NOMO-1 treated with DMSO at 0.1 percent for 48 hours (cell line): ENCODE measurements around the gene CUBN.

Experiments
- DNase-seq: peaks from one replicate; lab custom pipeline; 2025; ENCODE audit not compliant: unreplicated experiment; lab: John Stamatoyannopoulos, UW

CUBN gene

DNA sequence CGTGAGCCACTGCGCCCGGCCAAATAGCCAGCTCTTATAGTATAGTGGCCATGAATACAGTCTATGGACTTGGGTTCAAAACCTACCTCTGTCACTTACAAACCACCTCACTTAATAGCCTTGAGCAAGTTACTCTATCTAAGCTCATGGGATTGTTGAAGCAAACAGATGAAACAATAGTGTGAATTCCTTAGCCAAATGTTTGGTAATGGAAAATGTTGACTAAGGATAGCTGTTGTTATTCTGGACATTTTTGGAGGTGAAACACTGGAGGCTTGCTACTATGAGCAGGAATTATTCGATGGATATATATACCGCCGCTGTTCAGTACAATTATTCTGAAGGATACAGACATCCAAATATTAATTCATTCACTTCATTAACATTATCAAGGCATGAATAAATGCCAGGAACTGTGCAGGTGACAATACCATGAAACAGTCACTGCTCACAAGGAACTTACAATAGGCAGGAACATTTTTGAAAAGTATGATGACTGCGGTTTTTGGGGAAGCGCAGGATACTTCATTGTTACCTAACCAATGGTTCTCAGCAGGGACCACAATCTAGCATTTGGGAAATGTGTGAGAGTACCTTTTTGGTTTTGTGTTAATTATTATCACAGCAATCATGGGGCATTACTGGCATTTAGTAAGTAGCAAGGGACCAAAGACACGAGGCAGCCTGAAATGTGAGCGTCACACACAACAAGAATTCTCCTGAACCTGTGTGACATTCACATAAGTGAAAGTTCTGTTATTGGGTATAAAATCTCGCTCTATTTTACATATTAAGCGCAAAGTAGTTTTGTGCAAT is 55.7 kb downstream of the CUBN start:
- DNase-seq: no peak

DNA sequence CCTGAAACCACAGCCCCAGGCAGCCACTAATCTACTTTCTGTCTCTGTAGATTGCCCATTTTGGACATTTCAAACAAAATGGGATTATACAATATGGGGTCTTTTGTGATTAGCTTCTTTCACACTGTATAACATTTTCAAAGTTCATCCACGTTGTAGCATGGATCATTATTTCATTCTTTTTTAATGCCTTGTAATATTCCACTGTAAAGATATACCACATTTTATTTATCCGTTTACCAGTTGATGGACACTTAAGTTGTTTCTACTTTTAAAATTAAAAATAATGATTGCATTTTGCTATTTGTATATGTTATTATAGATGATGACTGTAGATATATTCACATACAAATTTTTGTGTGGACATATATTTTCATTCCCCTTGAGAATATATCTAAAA is 60.7 kb downstream of the CUBN start:
- no peak for DNase-seq

DNA sequence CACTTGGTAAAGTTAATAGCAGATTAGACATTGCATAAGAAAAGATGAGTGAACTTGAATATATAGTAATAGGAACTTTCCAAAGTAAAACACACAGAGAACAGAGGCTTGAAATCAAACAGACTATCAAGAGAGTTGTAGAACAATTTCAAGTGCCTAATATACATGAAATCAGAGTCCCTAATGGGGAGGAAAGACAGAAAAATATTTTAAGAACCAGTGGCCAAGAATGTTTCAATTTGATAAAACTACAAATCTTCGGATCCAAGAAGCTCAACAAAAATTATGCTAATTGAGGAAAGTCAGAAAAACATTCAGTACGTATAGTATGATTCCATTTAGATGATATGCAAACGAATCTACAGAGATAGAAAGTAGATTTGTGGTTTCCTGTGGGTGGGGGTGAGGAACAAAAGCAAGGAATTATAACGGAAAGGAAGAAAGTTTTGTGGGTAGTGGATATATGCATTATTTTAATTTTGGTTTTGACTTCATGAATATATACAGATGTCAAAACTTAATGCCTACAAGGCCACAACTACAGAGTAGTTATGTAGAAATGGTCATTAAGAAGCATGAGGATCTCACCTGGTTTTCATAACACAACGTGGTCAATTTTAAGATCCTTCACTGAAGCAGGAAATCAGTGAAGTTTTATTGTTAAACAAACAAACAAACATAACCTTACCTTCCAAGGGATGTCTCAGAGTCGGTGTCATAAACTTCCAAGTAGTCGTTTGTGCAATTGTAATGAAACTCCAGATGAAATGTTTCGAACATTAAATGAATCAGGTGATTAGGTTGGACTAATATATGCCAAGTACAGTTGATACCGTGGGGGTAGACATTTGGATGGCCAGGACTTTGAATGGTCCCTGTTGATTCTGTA is 62.0 kb downstream of the CUBN start:
- no peak for DNase-seq

DNA sequence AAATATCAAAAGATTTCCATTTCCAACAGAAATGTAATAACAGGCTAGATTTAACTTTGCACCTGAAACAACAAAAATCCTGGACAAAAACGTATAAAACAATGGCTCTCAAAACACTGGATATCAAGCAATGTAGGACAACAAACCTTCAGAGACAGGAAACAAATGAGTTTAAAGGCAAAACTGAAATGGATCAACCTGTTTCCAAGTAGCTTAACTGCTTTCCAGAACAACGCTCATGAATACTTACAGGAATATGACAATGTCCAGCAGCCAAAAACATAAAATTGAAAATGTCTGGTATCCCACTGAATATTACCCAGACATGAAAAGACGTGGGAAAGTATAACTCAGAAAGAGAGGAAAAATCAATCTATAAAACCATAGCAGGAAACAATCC is 62.8 kb downstream of the CUBN start:
- no peak for DNase-seq

DNA sequence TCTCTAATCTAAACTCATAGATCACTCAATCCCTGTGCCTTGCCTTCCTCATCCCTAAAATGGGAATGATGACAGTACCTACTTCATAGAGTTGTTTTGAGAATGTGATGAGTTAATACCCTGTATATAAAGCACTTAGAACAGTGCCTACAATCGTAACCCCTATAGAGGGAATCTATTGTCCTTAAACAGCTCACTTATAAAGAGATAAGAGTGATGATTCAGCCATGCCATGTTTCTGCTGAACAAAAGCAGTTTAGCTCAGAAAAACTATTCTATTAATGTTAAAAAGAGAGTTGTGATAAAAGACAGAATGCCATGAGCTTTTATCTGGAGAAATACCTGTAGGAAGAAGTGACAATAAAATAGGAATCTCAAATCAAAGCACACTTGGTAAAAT is 63.6 kb downstream of the CUBN start:
- no peak for DNase-seq

DNA sequence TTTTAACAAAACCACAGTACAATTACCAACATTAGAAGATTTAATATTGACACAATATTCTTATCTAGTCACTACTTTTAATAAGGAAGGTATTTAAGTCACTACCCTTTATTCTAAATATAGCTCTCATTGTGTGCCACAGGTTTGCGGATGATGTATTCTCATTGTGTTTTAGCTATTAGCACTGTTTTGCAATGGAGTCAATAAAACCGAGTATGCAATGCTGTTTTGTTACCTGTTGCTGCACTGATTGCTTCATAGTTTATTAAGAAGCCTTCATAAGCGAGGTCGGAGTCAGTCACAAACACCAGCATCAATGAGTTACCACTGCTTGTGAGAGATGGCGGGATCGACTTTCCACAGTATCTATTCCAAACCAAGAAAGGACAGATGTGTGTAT is 64.3 kb downstream of the CUBN start:
- no peak for DNase-seq

DNA sequence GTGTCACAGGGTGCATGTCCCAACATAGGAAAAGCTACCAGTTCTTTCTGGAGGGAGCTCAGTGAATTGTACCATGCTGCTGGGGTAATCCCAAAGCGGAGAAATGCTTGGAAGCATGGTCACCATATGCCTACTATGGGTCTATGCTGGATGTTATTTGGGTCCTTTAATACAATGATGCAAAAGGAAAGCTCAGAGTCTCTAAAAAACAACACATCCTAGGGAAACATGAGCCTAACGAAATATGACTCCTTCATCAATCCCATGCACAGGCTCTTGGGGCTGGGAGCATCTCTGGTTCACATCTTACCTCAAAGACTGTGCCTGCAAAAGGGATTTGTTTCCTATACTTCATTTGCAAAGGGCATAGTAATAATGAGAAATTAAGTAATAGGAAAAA is 65.2 kb downstream of the CUBN start:
- no peak for DNase-seq

DNA sequence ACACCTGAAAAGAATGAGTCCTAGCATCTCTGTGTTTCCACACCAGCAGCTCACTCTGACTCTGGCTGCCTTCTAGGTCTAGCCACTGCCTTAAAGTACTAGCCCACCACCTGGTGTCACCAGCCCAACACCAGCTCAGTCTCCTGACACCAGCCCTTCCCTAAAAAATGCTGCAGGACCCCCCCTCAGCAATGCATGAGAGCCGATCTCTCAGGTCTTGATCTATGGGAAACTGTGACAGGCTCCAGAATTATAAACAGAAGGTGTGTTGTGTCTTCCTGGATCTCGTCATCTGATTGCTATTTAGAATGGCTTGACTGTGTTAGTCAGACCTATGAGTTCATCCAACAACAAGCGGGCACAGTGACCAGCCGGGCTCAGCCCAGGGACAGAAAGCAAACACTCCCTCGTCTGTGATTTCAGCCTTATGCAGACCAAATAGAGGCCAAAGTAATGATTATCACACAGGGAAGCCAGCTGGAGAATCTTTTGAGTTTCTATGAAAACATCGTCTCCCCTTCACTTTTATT is 66.6 kb downstream of the CUBN start:
- DNase-seq: no peak

DNA sequence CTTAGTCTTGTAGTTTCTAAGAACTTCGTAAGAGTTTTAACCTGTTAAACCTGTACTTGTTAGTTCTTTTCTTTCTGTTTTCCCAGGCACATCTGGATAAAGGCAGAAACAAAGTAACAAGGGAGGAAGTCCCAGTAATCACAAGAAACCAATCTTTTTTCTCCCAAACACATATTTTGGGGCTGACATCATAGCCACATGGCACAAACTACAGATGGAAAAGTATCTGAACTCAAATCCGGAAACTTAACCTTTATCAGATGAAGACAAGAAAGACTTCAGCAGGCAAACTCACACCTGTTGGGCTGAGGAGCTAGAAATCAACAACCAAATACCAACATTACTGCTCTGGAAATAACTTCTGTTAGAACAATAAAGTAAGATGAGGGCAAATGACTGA is 67.1 kb downstream of the CUBN start:
- no peak for DNase-seq

DNA sequence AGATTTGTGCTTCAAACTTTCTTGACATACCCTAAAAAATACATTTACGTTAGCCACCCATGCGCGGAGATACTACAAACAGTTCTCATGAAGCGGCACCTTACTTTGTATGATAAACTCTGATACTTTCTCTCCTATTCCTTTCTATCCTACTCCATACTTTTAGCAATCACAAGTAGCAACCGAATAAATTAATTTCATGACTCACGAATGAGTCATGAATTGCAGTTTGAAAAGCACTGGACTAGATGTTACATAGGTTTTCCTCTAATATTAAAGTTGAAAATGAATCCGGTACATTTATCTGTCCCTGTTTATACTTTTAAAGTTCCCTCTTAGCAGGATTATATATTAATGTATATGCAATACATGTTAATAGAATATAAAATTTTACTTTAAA is 67.6 kb downstream of the CUBN start:
- no peak for DNase-seq

DNA sequence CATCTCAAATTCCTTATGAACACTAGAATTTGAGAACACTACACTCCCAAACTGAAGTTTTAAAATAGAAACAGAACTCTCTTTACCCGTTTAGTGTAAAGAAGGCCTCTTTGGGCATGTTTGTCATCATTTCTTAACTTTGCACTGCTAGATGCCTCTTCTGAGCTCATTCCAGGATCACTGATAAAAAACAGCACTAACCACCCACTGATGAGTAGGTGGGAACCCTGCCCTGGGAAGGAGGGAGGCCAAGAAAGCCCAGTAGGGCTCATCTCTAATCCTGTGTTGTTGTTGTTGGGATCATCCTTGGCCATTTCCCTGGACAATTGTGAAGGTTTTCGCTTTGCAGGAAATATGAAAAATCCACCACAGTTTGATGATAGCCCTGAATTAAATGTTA is 68.2 kb downstream of the CUBN start:
- no peak for DNase-seq

DNA sequence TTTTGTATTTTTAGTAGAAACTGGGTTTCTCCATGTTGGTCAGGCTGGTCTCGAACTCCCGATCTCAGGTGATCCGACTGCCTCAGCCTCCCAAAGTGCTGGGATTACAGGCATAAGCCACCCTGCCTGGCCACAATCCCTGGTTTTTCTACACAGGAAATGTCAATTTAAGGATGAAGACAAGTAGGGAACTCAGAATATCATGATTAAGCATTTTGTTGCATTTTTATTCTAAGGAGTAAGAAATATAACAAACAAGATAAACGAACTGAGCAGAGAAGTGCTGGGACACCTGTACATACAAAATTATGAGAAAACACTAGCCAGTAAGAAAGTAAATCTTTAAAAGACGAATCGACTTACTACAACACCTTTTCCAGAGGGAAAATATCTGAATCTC is 69.3 kb downstream of the CUBN start:
- DNase-seq: no peak

DNA sequence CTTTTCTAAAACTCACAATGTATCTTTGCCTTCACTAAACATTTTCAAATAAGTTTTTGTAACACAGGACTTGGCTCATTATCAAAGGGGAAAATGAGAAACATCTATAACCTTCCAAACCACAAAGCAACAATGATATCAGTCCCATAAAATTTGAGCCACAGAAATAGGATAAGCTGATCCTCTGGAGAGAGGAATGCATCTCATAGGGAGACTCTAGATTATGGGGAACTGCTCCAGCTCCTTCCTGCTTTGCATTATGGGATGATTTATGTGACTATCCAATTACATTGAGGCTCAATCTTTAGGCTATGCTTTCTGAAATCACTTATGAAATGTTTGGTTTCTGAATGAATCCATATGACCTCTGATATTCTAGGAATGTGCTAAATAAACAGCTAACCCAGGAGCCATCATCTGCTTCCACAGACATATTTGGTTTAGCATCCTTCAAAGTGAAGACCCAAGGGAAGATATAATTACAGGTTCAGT is 70.4 kb downstream of the CUBN start:
- no peak for DNase-seq

DNA sequence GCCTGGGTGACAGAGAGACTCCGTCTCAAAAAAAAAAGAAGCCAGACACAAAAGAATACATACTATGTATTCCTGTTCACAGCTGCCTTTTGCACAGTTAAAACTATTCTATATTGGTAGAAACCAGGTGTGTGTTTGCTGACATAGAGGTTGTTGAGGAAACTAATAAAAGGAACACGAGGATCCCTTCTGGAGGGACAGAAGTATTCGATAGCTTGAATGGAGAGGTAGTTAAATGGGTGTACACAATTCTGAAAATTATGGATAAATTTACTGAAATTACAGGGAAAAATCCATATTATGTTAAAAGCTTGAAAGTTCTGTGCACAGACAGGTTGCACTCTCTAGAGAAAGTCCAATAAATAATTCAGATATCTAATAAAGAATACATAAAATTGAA is 71.5 kb downstream of the CUBN start:
- no peak for DNase-seq

DNA sequence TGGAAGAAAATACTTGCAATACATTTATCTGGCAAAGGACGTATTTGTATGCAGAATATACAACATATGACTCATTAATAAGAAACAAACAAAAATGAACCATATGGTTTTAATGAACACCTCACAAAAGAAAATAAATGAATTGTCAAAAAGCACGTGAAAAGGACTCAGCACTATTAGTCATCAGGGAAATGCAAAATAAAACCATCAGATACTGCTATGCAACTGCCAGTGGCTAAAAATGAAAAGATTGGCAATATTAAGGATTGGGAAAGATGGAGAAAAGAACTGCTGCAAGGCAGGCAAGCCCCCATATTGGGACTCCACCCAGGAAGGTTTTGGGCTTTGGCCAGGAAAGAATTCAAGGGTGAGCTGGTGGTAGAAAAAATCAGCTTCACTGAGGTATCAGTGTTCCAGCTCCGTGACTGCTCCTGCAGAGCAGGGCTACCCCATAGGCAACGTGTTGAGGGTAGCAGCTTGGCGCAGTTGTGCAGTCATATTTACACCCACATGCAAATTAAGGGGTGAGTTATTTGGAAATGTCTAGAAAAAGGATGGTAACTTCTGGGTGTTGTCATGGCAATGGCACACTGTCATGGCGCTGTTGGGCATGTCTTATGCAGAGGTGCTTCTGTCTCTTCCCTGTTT is 72.7 kb downstream of the CUBN start:
- no peak for DNase-seq

DNA sequence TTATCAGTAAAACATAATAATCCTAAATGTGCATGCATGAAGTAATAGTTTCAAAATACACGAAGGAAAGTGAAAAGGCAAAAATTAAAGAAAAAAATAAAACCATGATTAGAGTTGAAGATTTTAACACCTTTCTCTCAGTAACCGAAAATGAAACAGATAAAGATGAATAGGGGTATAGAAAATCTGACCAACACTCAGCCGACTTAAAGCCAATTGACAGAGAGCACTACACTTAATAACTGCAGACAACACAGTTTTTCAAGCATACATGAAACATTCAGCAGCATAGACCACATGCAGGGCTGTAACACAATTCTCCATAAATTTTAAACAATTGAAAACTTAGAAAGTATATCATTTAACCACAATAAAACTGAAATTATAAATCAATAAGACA is 76.1 kb downstream of the CUBN start:
- no peak for DNase-seq

DNA sequence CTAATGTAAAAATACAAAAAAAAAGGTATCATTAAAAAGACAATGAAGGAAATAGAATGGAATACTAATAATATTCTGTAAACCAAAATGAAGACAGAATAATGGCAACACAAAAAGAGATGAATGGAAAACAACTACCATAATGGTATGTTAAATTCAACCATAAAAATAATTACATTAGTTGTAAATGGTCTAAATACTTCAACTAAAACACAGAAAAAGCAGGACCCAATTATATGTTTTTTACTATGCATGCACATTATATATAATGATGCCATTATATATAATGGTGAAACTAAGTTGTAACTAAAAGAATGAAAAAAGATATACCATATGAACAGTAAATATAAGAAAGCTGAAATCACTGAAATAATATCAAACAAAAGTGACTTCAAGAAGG is 76.5 kb downstream of the CUBN start:
- no peak for DNase-seq

DNA sequence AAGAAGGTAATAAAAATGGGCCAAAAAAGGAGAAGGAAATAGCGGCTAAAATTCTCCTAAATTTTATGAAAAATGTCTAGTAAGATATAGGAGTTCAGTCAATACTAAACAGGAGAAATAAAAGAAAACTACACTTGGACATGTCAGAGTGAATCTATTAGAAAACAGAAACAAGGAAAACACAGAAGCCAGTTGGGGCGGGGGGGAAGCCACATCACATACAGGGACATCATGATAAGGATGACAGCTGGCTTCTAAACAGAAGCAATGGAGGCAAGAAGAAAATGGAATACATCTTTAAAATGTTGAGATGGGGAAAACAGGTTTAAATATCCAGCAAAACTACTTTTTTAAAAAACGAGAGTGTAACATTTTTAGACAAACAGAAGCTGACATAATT is 77.8 kb downstream of the CUBN start:
- DNase-seq: no peak

DNA sequence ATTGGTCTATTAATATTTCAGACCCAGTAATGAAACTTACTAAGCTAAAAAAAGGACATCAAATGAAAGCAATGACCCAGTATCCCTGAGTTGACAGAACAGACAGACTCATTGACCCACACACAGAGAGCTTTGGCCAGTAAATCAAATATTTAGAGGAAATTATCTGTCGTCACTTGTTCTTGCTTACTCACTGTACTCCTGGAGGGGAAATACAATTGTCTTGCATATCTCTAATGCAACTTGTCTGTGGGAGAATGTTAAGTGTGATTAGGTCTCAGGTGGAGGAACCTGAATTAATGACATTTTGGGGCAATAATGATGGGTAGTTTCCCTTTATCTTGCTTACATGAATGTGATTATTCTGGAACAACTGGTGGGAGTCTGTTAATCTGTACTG is 80.4 kb downstream of the CUBN start:
- no peak for DNase-seq

DNA sequence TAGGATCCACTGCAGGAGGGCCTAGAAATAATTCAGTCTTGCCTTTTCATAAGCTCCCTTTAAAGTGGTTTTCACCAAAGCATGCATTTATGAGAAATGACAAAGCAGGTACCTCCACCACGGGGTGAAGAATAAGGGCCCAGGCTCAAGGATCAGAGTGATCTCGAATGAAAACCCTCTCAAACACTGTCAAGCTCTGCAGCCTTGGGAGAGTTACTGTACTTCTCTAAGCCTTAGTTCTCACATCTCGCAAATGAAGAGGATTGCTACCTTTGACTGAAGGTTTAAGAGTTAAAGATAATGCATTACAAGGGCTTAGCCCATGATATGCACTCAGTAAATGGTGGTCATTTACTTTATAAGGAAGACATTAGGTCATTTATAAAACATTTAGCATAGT is 81.7 kb downstream of the CUBN start:
- no peak for DNase-seq

DNA sequence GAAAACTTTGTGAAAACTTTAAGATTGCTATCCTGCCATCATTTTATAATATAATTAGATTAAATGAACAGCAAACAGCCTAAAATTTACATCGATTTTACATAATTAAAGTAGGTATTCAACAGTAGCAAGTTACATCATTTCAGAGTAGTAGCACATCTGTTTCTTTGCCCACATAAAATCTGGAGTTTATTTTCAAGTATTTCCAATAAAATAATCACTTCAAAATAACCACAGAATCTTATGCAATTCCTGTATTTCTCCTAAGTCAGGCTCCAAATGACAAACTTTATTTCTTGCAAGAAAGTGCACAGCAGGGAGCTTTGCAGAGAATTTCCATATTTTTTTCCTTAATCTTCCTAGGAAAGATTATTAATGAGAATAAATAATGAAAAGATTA is 82.6 kb downstream of the CUBN start:
- no peak for DNase-seq

DNA sequence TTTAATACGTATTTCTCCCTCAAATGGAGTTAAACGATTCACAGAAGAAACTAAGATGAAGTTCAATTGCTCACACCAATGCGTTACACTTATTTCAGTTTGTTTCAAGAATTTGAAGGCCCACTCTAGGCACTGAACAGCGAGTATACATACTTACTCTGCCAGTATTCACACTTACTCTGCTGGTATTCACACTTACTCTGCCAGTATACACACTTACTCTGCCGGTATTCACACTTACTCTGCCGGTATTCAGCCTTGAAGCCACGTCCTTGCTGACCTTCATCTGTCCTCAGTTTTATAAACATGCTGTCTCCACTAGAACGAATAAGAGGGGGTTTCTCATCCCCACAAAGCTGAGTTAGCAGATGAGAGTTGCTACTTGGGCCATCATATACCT is 86.0 kb downstream of the CUBN start:
- DNase-seq: no peak
